Measurements from ENCODE around the gene GRIA4. TPM values are rescaled to one million over a fixed set of nuclear protein-coding genes. Genes with fewer than 3 reads are reported as not detected.

The GRIA4 gene
- polyA plus RNA-seq, 2 of the 4 experiments (the other 2 are of a cell fraction) = not detected

- DNase-seq (ENCODE audit: low read depth in 1 of 2, low spot score in 1 of 2) = no peak
- TF ChIP-seq NR3C1 (IDR thresholded peaks at IDR 0.05) = no peak
- TF ChIP-seq, protein P1, sequence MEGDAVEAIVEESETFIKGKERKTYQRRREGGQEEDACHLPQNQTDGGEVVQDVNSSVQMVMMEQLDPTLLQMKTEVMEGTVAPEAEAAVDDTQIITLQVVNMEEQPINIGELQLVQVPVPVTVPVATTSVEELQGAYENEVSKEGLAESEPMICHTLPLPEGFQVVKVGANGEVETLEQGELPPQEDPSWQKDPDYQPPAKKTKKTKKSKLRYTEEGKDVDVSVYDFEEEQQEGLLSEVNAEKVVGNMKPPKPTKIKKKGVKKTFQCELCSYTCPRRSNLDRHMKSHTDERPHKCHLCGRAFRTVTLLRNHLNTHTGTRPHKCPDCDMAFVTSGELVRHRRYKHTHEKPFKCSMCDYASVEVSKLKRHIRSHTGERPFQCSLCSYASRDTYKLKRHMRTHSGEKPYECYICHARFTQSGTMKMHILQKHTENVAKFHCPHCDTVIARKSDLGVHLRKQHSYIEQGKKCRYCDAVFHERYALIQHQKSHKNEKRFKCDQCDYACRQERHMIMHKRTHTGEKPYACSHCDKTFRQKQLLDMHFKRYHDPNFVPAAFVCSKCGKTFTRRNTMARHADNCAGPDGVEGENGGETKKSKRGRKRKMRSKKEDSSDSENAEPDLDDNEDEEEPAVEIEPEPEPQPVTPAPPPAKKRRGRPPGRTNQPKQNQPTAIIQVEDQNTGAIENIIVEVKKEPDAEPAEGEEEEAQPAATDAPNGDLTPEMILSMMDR (IDR thresholded peaks at IDR 0.05) = no peak
- TF ChIP-seq MAFK (IDR thresholded peaks at IDR 0.05; ENCODE audit: partially characterized antibody) = no peak
- ChIA-PET CTCF (interaction anchor here (0.8 to 2.2 kb wide), 7 partner anchors 9 to 1700 kb away, joined by 3 to 9 read pairs (median 4); partner anchors contain the start of gene PDGFD), POLR2A (no interaction called here)
- H3K9me3 ChIP-seq = no peaks in the 10 kb centered on the region
- H3K4me1 ChIP-seq = no peaks in the 10 kb centered on the region
- no peak for FAIRE-seq
- ATAC-seq = no peak
- WGBS (ENCODE audit: missing lambda C conversion rate) = 19% methylated on average over 3 of the region's 3 CpGs
- H3K27ac ChIP-seq = no peak overlapping the region
- no peak overlapping the region for H3K4me3 ChIP-seq
- no peak overlapping the region for H3K4me2 ChIP-seq
Observed at GRCh38 chr11:105863523-105863922, 253.7 kb downstream of the GRIA4 start.

- H3K4me1 ChIP-seq = no peaks in the 10 kb centered on the region
- H3K4me2 ChIP-seq = no peak overlapping the region
- CTCF ChIA-PET = no interaction called here
- no peak overlapping the region for H3K4me3 ChIP-seq
- no peak for TF ChIP-seq EHF (CRISPR knock-in tag; IDR thresholded peaks at IDR 0.05)
- TF ChIP-seq, protein P1 (IDR thresholded peaks at IDR 0.05) = no peak
- no peak for TF ChIP-seq FOSB (CRISPR knock-in tag; IDR thresholded peaks at IDR 0.05)
- no peak for TF ChIP-seq EHMT2 (IDR thresholded peaks at IDR 0.05; ENCODE audit: low read depth)
- no peak for TF ChIP-seq ELK1 (IDR thresholded peaks at IDR 0.05; ENCODE audit: low read depth, low read length)
- TF ChIP-seq HOXB13 (CRISPR knock-in tag; IDR thresholded peaks at IDR 0.05; ENCODE audit: low read depth) = no peak
- POLR2A ChIA-PET = no interaction called here
- FAIRE-seq (no peak), DNase-seq (ENCODE audit: low read depth in 1 of 2, low spot score in 1 of 2) (no peak), ATAC-seq (no peak)
- WGBS (ENCODE audit: missing lambda C conversion rate) = 10% methylated on average over 2 of the region's 2 CpGs
- H3K9me3 ChIP-seq = no peaks in the 10 kb centered on the region
- H3K27ac ChIP-seq = no peak overlapping the region
Observed at GRCh38 chr11:105867742-105868141, 257.9 kb downstream of the GRIA4 start.

- Histone ChIP-seq H3K27ac (no peak overlapping the region), H3K4me2 (no peak overlapping the region), H3K9me3 (no peaks in the 10 kb centered on the region), H3K4me3 (no peak overlapping the region), H3K4me1 (no peaks in the 10 kb centered on the region)
- FAIRE-seq = no peak
- no peak for ATAC-seq
- ChIA-PET POLR2A (no interaction called here), CTCF (no interaction called here)
- TF ChIP-seq RARB (CRISPR knock-in tag; IDR thresholded peaks at IDR 0.05) = no peak
- TF ChIP-seq NR3C1 (IDR thresholded peaks at IDR 0.05) = no peak
- no peak for TF ChIP-seq JUNB (IDR thresholded peaks at IDR 0.05)
- TF ChIP-seq, protein P1 (IDR thresholded peaks at IDR 0.05) = no peak
- TF ChIP-seq MYC (IDR thresholded peaks at IDR 0.05; ENCODE audit: borderline replicate concordance, low read length) = no peak
- TF ChIP-seq CHD2 (IDR thresholded peaks at IDR 0.05; ENCODE audit: low read length, partially characterized antibody) = no peak
- TF ChIP-seq MAZ (IDR thresholded peaks at IDR 0.05; ENCODE audit: borderline replicate concordance, low read depth, low read length) = no peak
- TF ChIP-seq, protein P2, sequence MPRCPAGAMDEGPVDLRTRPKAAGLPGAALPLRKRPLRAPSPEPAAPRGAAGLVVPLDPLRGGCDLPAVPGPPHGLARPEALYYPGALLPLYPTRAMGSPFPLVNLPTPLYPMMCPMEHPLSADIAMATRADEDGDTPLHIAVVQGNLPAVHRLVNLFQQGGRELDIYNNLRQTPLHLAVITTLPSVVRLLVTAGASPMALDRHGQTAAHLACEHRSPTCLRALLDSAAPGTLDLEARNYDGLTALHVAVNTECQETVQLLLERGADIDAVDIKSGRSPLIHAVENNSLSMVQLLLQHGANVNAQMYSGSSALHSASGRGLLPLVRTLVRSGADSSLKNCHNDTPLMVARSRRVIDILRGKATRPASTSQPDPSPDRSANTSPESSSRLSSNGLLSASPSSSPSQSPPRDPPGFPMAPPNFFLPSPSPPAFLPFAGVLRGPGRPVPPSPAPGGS (IDR thresholded peaks at IDR 0.05) = no peak
- WGBS (ENCODE audit: missing lambda C conversion rate) = 18% methylated on average over 4 of the region's 4 CpGs
- DNase-seq (ENCODE audit: low read depth in 1 of 2, low spot score in 1 of 2) = no peak
Observed at GRCh38 chr11:105868762-105869285, 259.0 kb downstream of the GRIA4 start.

Data from A549 (cell line).